ENCODE measurements around the gene RPL21. TPM values are rescaled to one million over a fixed set of nuclear protein-coding genes. Genes with fewer than 3 reads are reported as not detected.
"Not testable (repeated sequence)": the region's sequence is repeated elsewhere in the genome, so short reads cannot be mapped to it uniquely, and the experiment has no call there.

The RPL21 gene
- total RNA-seq, 1 experiment from 2014 or later: 1,354 TPM

DNA sequence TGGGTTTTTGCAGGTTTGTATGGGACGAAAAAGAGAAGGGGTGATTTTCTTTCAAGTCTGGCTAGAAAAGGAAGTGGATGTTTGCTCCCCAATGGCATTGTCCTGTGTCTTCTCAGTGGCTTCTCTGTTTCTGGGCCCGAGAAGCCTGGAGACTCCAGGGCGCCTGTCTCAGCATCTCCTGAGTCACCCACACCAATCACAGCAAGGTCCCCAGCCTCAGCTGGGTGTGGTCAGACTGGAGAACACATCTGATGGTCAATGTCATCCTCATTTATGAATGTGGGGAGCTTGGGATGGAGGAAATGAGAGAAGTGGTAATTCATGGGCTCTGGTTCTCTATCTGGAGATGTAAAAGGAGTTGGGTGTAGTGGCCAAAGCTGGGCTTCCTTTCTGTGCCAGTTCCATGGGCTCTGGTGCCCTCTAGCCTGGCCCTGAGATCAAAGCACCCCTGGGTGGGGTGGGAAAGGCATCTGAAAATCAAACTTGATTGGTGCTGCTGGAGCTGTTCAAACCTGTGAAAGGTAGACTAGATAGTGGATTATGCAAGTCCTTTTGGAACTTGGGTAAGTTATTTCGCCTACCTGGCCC lies 32.6 kb downstream of the RPL21 start:
- H3K4me2 ChIP-seq (ENCODE audit: low read depth, low read length, poor library complexity, severe bottlenecking): no peak overlapping the region
- no peak overlapping the region for H2AFZ ChIP-seq (ENCODE audit: low read length)
- no peaks in the 10 kb centered on the region for H3K4me1 ChIP-seq (ENCODE audit: low read length)
- H3K9me3 ChIP-seq (ENCODE audit: low read length): no peaks in the 10 kb centered on the region
- DNase-seq: peak; percentile 78
- no peak overlapping the region for H3K27ac ChIP-seq (ENCODE audit: low read length)
- no peaks in the 10 kb centered on the region for H4K20me1 ChIP-seq (ENCODE audit: insufficient read depth, low read depth, low read length)
- H3K79me2 ChIP-seq (ENCODE audit: low read length): no peaks in the 10 kb centered on the region
- no peaks in the 10 kb centered on the region for H3K27me3 ChIP-seq (ENCODE audit: low read length)
- H3K4me3 ChIP-seq (ENCODE audit: low read length): no peak overlapping the region
- no peaks in the 10 kb centered on the region for H3K36me3 ChIP-seq (ENCODE audit: insufficient read depth, low read length)
- H3K9ac ChIP-seq (ENCODE audit: low read length): no peak overlapping the region
- no peaks in the 10 kb centered on the region for H3K9me2 ChIP-seq (replicated peaks; ENCODE audit: insufficient read depth, low read length)

DNA sequence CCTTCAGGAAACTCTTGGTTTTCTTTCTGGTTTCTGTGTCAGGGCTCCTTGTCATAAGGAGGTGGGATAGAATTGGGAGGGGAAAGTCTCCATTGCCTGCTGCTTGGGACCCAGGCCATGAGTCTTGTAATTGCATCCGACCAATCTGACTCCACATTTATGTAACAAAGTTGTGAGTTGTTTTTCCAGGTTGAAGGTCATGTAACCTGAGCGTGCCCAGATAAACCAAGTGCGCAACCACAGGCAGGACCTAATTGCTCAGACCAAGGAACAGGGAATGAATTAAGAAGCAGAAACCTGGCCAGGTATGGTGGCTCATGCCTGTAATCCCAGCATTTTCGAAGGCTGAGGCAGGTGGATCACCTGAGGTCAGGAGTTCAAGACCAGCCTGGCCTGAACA lies 37.0 kb downstream of the RPL21 start:
- Histone ChIP-seq H3K4me1 (ENCODE audit: low read length) (peaks cover 12% of the 10 kb centered on the region), H4K20me1 (ENCODE audit: insufficient read depth, low read depth, low read length) (no peaks in the 10 kb centered on the region), H3K9ac (ENCODE audit: low read length) (no peak overlapping the region), H3K9me2 (replicated peaks; ENCODE audit: insufficient read depth, low read length) (no peaks in the 10 kb centered on the region), H3K9me3 (ENCODE audit: low read length) (no peaks in the 10 kb centered on the region), H3K36me3 (ENCODE audit: insufficient read depth, low read length) (no peaks in the 10 kb centered on the region), H3K4me3 (ENCODE audit: low read length) (no peak overlapping the region), H3K27ac (ENCODE audit: low read length) (no peak overlapping the region), H3K27me3 (ENCODE audit: low read length) (no peaks in the 10 kb centered on the region), H2AFZ (ENCODE audit: low read length) (no peak overlapping the region), H3K79me2 (ENCODE audit: low read length) (no peaks in the 10 kb centered on the region), H3K4me2 (ENCODE audit: low read depth, low read length, poor library complexity, severe bottlenecking) (no peak overlapping the region)
- no peak for DNase-seq

DNA sequence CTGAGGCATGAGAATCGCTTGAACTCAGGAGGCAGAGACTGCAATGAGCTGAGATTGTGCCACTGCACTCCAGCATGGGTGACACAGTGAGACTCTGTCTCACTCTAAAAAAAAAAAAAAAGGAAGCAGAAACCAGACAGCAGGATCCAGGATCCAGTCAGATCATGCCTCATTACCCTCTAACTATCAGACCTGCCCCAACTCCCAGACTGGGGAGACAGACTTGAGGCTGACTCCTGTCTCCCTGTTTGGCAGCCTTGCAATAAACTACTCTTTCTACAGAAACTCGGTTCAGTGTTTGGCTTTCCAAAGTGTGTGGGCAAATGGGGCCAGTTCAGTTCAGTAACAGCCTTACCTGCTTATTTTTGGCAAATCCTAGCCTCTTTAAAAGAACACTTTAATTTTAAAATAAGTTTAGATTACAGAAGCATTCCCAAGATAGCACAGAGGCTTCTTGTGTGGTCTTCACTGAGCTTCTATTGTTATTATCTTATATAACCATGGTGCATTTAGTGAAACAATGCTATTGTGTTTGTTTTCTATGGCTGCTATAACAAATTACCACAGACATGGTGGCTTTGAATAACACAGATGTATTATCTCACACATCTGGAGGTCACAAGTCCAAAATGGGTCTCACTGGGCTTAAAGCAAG lies 37.8 kb downstream of the RPL21 start:
- H3K27me3 ChIP-seq (ENCODE audit: low read length): no peaks in the 10 kb centered on the region
- no peaks in the 10 kb centered on the region for H3K9me2 ChIP-seq (replicated peaks; ENCODE audit: insufficient read depth, low read length)
- no peaks in the 10 kb centered on the region for H3K9me3 ChIP-seq (ENCODE audit: low read length)
- no peaks in the 10 kb centered on the region for H4K20me1 ChIP-seq (ENCODE audit: insufficient read depth, low read depth, low read length)
- no peak for DNase-seq
- peaks cover 19% of the 10 kb centered on the region for H3K4me1 ChIP-seq (ENCODE audit: low read length)
- H3K27ac ChIP-seq (ENCODE audit: low read length): no peak overlapping the region
- H3K4me2 ChIP-seq (ENCODE audit: low read depth, low read length, poor library complexity, severe bottlenecking): no peak overlapping the region
- no peaks in the 10 kb centered on the region for H3K79me2 ChIP-seq (ENCODE audit: low read length)
- no peak overlapping the region for H3K4me3 ChIP-seq (ENCODE audit: low read length)
- H3K9ac ChIP-seq (ENCODE audit: low read length): no peak overlapping the region
- H3K36me3 ChIP-seq (ENCODE audit: insufficient read depth, low read length): no peaks in the 10 kb centered on the region
- no peak overlapping the region for H2AFZ ChIP-seq (ENCODE audit: low read length)

DNA sequence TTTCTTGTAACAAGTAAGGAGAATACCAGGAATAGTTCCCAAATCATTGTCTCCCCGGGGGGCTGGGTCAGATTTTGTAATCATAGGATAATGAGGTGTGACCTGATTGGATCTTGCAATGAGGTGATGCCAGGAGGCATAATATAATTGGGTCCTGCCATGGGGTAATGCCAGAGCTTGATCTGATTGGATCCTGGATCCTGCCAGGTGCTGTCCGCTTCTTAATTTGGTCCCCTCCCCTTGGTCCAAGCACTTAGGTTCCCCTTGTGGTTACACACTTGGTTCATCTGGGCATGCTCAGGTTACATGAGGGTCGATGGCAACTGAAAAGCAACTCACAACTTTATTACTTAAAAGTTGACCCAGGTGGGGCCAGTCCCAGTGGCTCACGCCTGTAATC lies 39.4 kb downstream of the RPL21 start:
- Histone ChIP-seq H3K4me1 (ENCODE audit: low read length) (peaks cover 20% of the 10 kb centered on the region), H3K4me3 (ENCODE audit: low read length) (no peak overlapping the region), H2AFZ (ENCODE audit: low read length) (no peak overlapping the region), H3K9me3 (ENCODE audit: low read length) (no peaks in the 10 kb centered on the region), H3K4me2 (ENCODE audit: low read depth, low read length, poor library complexity, severe bottlenecking) (no peak overlapping the region), H3K9me2 (replicated peaks; ENCODE audit: insufficient read depth, low read length) (no peaks in the 10 kb centered on the region), H3K9ac (ENCODE audit: low read length) (no peak overlapping the region), H3K27me3 (ENCODE audit: low read length) (no peaks in the 10 kb centered on the region), H3K36me3 (ENCODE audit: insufficient read depth, low read length) (no peaks in the 10 kb centered on the region), H3K79me2 (ENCODE audit: low read length) (no peaks in the 10 kb centered on the region), H3K27ac (ENCODE audit: low read length) (no peak overlapping the region), H4K20me1 (ENCODE audit: insufficient read depth, low read depth, low read length) (no peaks in the 10 kb centered on the region)
- DNase-seq: no peak

DNA sequence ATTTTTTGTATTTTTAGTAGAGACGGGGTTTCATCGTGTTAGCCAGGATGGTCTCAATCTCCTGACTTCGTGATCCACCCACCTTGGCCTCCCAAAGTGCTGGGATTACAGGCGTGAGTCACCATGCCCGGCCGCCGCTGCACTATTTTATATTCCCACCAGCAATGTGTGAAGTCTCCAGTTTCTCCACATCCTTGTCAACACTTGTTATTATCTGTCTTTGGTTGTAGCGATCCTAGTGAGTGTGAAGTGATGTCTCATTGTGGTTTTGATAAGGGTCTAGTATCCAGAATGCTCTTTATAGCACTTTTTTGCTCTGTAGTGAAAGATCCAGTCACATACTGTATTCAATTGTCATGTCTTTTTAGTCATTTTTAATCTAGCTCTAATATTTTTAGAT lies 40.6 kb downstream of the RPL21 start:
- not testable (repeated sequence) for H3K9me3 ChIP-seq (ENCODE audit: low read length); H3K9ac ChIP-seq (ENCODE audit: low read length); DNase-seq; H3K36me3 ChIP-seq (ENCODE audit: insufficient read depth, low read length); H3K27ac ChIP-seq (ENCODE audit: low read length); H3K9me2 ChIP-seq (replicated peaks; ENCODE audit: insufficient read depth, low read length); H3K4me3 ChIP-seq (ENCODE audit: low read length); H3K27me3 ChIP-seq (ENCODE audit: low read length); H4K20me1 ChIP-seq (ENCODE audit: insufficient read depth, low read depth, low read length); H2AFZ ChIP-seq (ENCODE audit: low read length); H3K79me2 ChIP-seq (ENCODE audit: low read length); H3K4me2 ChIP-seq (ENCODE audit: low read depth, low read length, poor library complexity, severe bottlenecking)
- peaks cover 20% of the 10 kb centered on the region for H3K4me1 ChIP-seq (ENCODE audit: low read length)

DNA sequence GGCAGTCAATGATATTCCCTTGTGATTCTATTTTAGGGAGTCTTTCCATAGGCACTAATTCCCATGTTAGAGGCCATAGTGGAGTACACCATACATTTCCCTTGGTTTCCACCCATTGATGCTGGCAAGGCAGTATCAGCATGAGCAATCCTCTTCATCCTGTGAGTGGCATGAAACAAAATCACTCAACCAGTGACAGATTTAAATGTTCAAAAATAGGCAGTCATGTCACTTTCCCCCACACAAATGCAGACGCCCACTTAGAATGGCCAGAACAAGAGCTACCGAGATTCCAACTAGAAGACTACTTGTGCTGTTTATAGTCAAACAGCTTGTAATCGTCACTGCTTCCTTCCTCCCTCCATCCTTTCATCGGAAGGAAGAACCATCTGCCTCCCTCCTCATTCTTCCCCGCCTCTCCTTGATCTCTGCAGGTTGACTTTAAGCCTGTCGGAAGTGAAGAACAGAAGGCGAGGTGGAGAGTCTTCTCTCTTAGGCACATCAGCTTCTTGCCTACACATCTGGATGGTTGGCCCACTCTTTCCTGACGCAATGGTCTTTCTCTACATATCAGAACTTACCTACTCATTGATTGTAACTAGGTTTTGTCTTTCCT lies 41.8 kb downstream of the RPL21 start:
- no peaks in the 10 kb centered on the region for H3K36me3 ChIP-seq (ENCODE audit: insufficient read depth, low read length)
- peaks cover 20% of the 10 kb centered on the region for H3K4me1 ChIP-seq (ENCODE audit: low read length)
- H3K27me3 ChIP-seq (ENCODE audit: low read length): no peaks in the 10 kb centered on the region
- no peaks in the 10 kb centered on the region for H3K9me2 ChIP-seq (replicated peaks; ENCODE audit: insufficient read depth, low read length)
- no peak overlapping the region; the same call in 1 of the 2 replicates for H2AFZ ChIP-seq (ENCODE audit: low read length)
- H3K9me3 ChIP-seq (ENCODE audit: low read length): no peaks in the 10 kb centered on the region
- no peaks in the 10 kb centered on the region for H3K79me2 ChIP-seq (ENCODE audit: low read length)
- peak overlapping the region; percentile 19; the same call in 1 of the 2 replicates for H3K4me3 ChIP-seq (ENCODE audit: low read length)
- H3K27ac ChIP-seq (ENCODE audit: low read length): no peak overlapping the region
- H3K9ac ChIP-seq (ENCODE audit: low read length): no peak overlapping the region
- peak; percentile 49 for DNase-seq
- 0 out of 2 replicates have a peak, but pooled peaks cover 3% of the 10 kb centered on the region for H4K20me1 ChIP-seq (ENCODE audit: insufficient read depth, low read depth, low read length)
- peak overlapping the region; percentile 33 for H3K4me2 ChIP-seq (ENCODE audit: low read depth, low read length, poor library complexity, severe bottlenecking)

DNA sequence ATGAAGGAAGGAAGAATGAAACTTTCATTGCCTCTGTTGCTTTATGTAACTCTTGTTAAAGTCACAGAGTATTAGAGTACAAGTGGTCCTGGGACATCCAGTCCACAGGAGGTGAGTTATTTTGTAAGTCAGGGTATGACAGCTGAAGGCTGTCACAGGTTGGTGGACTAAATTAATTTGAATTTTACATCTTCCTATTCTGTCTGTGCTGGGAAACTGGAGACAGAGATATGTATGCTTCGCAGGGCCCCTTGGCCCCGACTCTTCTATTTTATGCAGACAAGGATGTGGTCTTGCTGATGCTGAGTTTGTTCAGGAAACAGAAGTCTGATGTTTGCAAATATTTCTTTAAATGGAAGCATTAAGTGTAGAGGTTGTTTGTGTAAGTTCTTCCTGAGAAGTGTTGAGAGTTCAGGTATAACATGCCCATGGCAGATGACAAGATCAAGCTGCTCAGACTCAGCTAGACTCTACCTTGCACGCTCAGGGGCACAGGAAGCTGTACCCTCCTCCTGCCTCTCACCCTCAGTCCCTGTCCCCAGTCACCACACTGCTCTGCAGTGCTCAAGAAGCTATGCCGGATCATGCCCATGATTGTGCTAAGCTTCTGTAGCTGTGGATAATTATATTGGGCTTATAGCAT lies 42.6 kb downstream of the RPL21 start:
- Histone ChIP-seq H3K9ac (ENCODE audit: low read length) (no peak overlapping the region), H3K4me2 (ENCODE audit: low read depth, low read length, poor library complexity, severe bottlenecking) (peak overlapping the region; percentile 33), H3K4me1 (ENCODE audit: low read length) (peaks cover 20% of the 10 kb centered on the region), H3K9me2 (replicated peaks; ENCODE audit: insufficient read depth, low read length) (no peaks in the 10 kb centered on the region), H3K36me3 (ENCODE audit: insufficient read depth, low read length) (no peaks in the 10 kb centered on the region), H3K27ac (ENCODE audit: low read length) (no peak overlapping the region), H3K27me3 (ENCODE audit: low read length) (no peaks in the 10 kb centered on the region), H4K20me1 (ENCODE audit: insufficient read depth, low read depth, low read length) (0 out of 2 replicates have a peak, but pooled peaks cover 3% of the 10 kb centered on the region), H2AFZ (ENCODE audit: low read length) (no peak overlapping the region), H3K9me3 (ENCODE audit: low read length) (no peaks in the 10 kb centered on the region), H3K4me3 (ENCODE audit: low read length) (no peak overlapping the region), H3K79me2 (ENCODE audit: low read length) (no peaks in the 10 kb centered on the region)
- no peak for DNase-seq

DNA sequence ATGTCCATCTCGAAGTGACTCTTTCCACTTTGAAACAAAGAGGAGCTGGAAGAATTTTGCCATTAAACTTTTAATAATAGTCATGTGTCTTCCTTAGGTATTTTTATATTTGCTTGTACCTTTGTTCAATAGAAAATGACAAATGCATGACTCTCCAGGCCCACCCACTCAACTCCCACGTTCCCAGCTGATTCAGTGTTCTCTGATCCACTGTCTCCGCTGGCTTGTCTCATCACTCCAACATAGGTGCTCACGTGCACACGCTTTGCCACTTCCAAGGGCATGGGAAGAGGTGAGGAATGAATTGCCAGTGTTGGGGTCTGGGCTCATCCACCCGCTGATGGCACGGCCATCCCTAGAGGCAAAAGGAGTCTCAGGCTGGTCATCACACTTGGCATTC lies 43.7 kb downstream of the RPL21 start:
- Histone ChIP-seq H4K20me1 (ENCODE audit: insufficient read depth, low read depth, low read length) (0 out of 2 replicates have a peak, but pooled peaks cover 3% of the 10 kb centered on the region), H3K79me2 (ENCODE audit: low read length) (no peaks in the 10 kb centered on the region), H3K9me3 (ENCODE audit: low read length) (no peaks in the 10 kb centered on the region), H3K27me3 (ENCODE audit: low read length) (no peaks in the 10 kb centered on the region), H3K4me3 (ENCODE audit: low read length) (no peak overlapping the region), H3K9ac (ENCODE audit: low read length) (no peak overlapping the region), H3K36me3 (ENCODE audit: insufficient read depth, low read length) (no peaks in the 10 kb centered on the region), H3K4me2 (ENCODE audit: low read depth, low read length, poor library complexity, severe bottlenecking) (no peak overlapping the region), H2AFZ (ENCODE audit: low read length) (no peak overlapping the region), H3K4me1 (ENCODE audit: low read length) (peaks cover 20% of the 10 kb centered on the region), H3K27ac (ENCODE audit: low read length) (no peak overlapping the region), H3K9me2 (replicated peaks; ENCODE audit: insufficient read depth, low read length) (no peaks in the 10 kb centered on the region)
- no peak for DNase-seq

Data from Karpas-422 (cell line).